HCT116 (cell line): ENCODE data around the gene SRGAP1. TPM values are rescaled to one million over a fixed set of nuclear protein-coding genes. Genes with fewer than 3 reads are reported as not detected.

Experiments used
- ATAC-seq: fragments of 200-7000 bp; cut with Tn5 transposase; 2 replicates; pipeline ENCODE4 v1.9.1; 2020; ENCODE audit warnings: mild to moderate bottlenecking, moderate library complexity
- BruUV-seq: library from RNA; stranded (reverse); fragments of 400-500 nt; replicated peaks from 2 replicates; lab custom pipeline; 2021; lab: Mats Ljungman, UMichigan
- CTCF ChIA-PET: fragments of 300-600 bp; sonication (Branson Sonifier 250); formaldehyde crosslinking; loops from one replicate; lab custom pipeline; 2021; ENCODE audit warnings: antibody characterized with exemption; lab: Charles Lee
- POLR2A ChIA-PET: fragments of 300-600, 350-600 bp; sonication (Branson Sonifier 250); formaldehyde crosslinking; loops from one replicate; lab custom pipeline; 2021; ENCODE audit warnings: antibody characterized with exemption; lab: Charles Lee
- RAD21 ChIA-PET, 2 experiments: fragments of 300-600 bp; sonication (Branson Sonifier 250); formaldehyde crosslinking; loops; one replicate each; lab custom pipeline; 2023; ENCODE audit warnings: low total read pairs in 2 of 2; ENCODE audit not compliant: uncharacterized antibody in 2 of 2, unreplicated experiment in 2 of 2, low non-redundant PET in 1 of 2; lab: Charles Lee
- DNase-seq: peaks from one replicate; pipeline ENCODE4 v3.0.0-alpha.2; 2010; ENCODE audit warnings: low read depth, low spot score
- H2AFZ ChIP-seq: fragments of 200-600 bp; shearing (Covaris generic), sonication (generic); 2 replicates; pipeline ENCODE4 v1.6.1; 2017; ENCODE audit warnings: low read depth, mixed run types, mixed read lengths, antibody characterized with exemption, low read length; ENCODE audit not compliant: poor library complexity, severe bottlenecking
- H3K27ac ChIP-seq: 2 replicates; pipeline ENCODE4 v1.5.1; 2012; ENCODE audit warnings: low read depth, low read length
- H3K27me3 ChIP-seq: fragments of 200-600 bp; sonication (generic); 2 replicates; pipeline ENCODE4 v1.6.1; 2016; ENCODE audit warnings: mixed run types, low read length, mixed read lengths; ENCODE audit not compliant: insufficient read depth
- H3K36me3 ChIP-seq, 2 experiments: fragments of 200-500 bp in 1 of 2; fragments of 200-600 bp in 1 of 2; sonication (Bioruptor generic) in 1 of 2; sonication (generic) in 1 of 2; 2 replicates each; pipeline versions ENCODE4 v1.5.1 to v1.6.1; 2014 to 2016; ENCODE audit warnings: low read length in 2 of 2, inconsistent platforms in 1 of 2, mixed read lengths in 1 of 2, mixed run types in 1 of 2; ENCODE audit not compliant: insufficient read depth in 2 of 2, control insufficient read depth in 1 of 2
- H3K4me1 ChIP-seq, 2 experiments: fragments of 200-600 bp in 1 of 2; sonication (generic) in 1 of 2; 2 replicates each; pipeline versions ENCODE4 v1.5.1 to v1.6.1; 2012 to 2017; ENCODE audit warnings: low read length in 2 of 2, inconsistent platforms in 1 of 2, mild to moderate bottlenecking in 1 of 2, mixed read lengths in 1 of 2, mixed run types in 1 of 2, moderate library complexity in 1 of 2; ENCODE audit not compliant: insufficient read depth in 2 of 2, control insufficient read depth in 1 of 2
- H3K4me2 ChIP-seq: fragments of 200-600 bp; sonication (generic); 2 replicates; pipeline ENCODE4 v1.6.1; 2017; ENCODE audit warnings: mixed run types, low read length, mixed read lengths
- H3K4me3 ChIP-seq, 2 experiments: fragments of 200-600 bp in 1 of 2; sonication (generic) in 1 of 2; replicated peaks in 1 of 2; 2 replicates each; pipeline ENCODE4 v1.5.1; 2011 to 2016; ENCODE audit warnings: low read length in 2 of 2, control low read depth in 1 of 2, low read depth in 1 of 2, mild to moderate bottlenecking in 1 of 2, mixed read lengths in 1 of 2, mixed run types in 1 of 2
- H3K79me2 ChIP-seq: fragments of 200-600 bp; sonication (generic); 2 replicates; pipeline ENCODE4 v1.6.1; 2017; ENCODE audit warnings: mild to moderate bottlenecking, mixed run types, low read length, moderate library complexity, mixed read lengths; ENCODE audit not compliant: insufficient read depth
- H3K9ac ChIP-seq: fragments of 200-600 bp; sonication (generic); 2 replicates; pipeline ENCODE4 v1.6.1; 2016; ENCODE audit warnings: low read length, mixed read lengths
- H3K9me2 ChIP-seq: fragments of 200-600 bp; sonication (generic), shearing (Covaris generic); 2 replicates; pipeline ENCODE4 v1.6.1; 2017; ENCODE audit warnings: mixed run types, mild to moderate bottlenecking, moderate library complexity; ENCODE audit not compliant: insufficient read depth
- H3K9me3 ChIP-seq, 2 experiments: fragments of 200-500 bp in 1 of 2; fragments of 200-600 bp in 1 of 2; sonication (Bioruptor generic) in 1 of 2; sonication (generic) in 1 of 2; 2 replicates each; pipeline ENCODE4 v1.6.1; 2014 to 2017; ENCODE audit warnings: low read length in 2 of 2, mixed read lengths in 2 of 2, inconsistent platforms in 1 of 2, low read depth in 1 of 2, mild to moderate bottlenecking in 1 of 2, mixed run types in 1 of 2, moderate library complexity in 1 of 2; ENCODE audit not compliant: control insufficient read depth in 1 of 2, insufficient read depth in 1 of 2
- H4K20me1 ChIP-seq: fragments of 200-600 bp; sonication (generic), shearing (Covaris generic); 2 replicates; pipeline ENCODE4 v1.6.1; 2017; ENCODE audit warnings: mixed run types, mild to moderate bottlenecking, moderate library complexity; ENCODE audit not compliant: insufficient read depth
- CEBPB ChIP-seq: IDR thresholded peaks from 2 replicates; pipeline ENCODE4 v1.6.1; 2012; ENCODE audit warnings: low read depth
- EZH2phosphoT487 ChIP-seq: fragments of 200-600 bp; IDR thresholded peaks from 2 replicates; pipeline ENCODE4 v1.6.1; 2018; ENCODE audit warnings: antibody characterized with exemption, borderline replicate concordance
- FOSL1 ChIP-seq: IDR thresholded peaks from 2 replicates; pipeline ENCODE4 v1.6.1; 2012; ENCODE audit warnings: low read depth
- JUND ChIP-seq: IDR thresholded peaks from 2 replicates; pipeline ENCODE4 v1.6.1; 2012
- MAX ChIP-seq: IDR thresholded peaks from 2 replicates; pipeline ENCODE4 v1.6.1; 2012
- POLR2AphosphoS5 ChIP-seq: IDR thresholded peaks from 2 replicates; pipeline ENCODE4 v1.6.1; 2011; ENCODE audit warnings: mild to moderate bottlenecking, low read depth, low read length, moderate library complexity
- RAD21 ChIP-seq: IDR thresholded peaks from 2 replicates; pipeline ENCODE4 v1.6.1; 2012; ENCODE audit warnings: low read depth, mild to moderate bottlenecking
- REST ChIP-seq: IDR thresholded peaks from 2 replicates; pipeline ENCODE4 v1.6.1; 2012; ENCODE audit warnings: low read depth
- SIN3A ChIP-seq: IDR thresholded peaks from 2 replicates; pipeline ENCODE4 v1.6.1; 2012; ENCODE audit warnings: low read depth
- SP1 ChIP-seq: IDR thresholded peaks from 2 replicates; pipeline ENCODE4 v1.6.1; 2012; ENCODE audit warnings: low read depth
- SRF ChIP-seq: IDR thresholded peaks from 2 replicates; pipeline ENCODE4 v1.6.1; 2012; ENCODE audit warnings: low read depth
- ZBTB33 ChIP-seq: IDR thresholded peaks from 2 replicates; pipeline ENCODE4 v1.6.1; 2011; ENCODE audit warnings: mild to moderate bottlenecking, low read length, moderate library complexity; ENCODE audit not compliant: insufficient replicate concordance; ENCODE audit errors: extremely low read depth
- ZFX ChIP-seq: fragments of 450-650 bp; IDR thresholded peaks from 2 replicates; pipeline ENCODE4 v1.6.1; 2017
- ZNF274 ChIP-seq: fragments of 200-500 bp; sonication (Bioruptor generic); IDR thresholded peaks from 2 replicates; pipeline ENCODE4 v1.6.1; 2014; ENCODE audit warnings: mild to moderate bottlenecking, low read depth, low read length, inconsistent platforms
- intact Hi-C: fragments of 100-400 bp; cut with micrococcal nuclease; formaldehyde crosslinking; loops from 2 replicates; pipeline ENCODE4 v1.10.0; 2022
- total RNA-seq: library from RNA; stranded (reverse); gene quantifications from one replicate; pipeline ENCODE4 v1.2.1, GENCODE V29; 2021; ENCODE audit not compliant: unreplicated experiment

The SRGAP1 gene
- total RNA-seq, 1 experiment from 2014 or later: 16.6 TPM

- H3K79me2 ChIP-seq: no peaks in the 10 kb centered on the region
- no peak overlapping the region for H3K9ac ChIP-seq
- no peak overlapping the region for H3K4me3 ChIP-seq
- BruUV-seq: no TSS peak
- no peaks in the 10 kb centered on the region for H3K27me3 ChIP-seq
- POLR2A ChIA-PET: no interaction called here
- H2AFZ ChIP-seq: no peak overlapping the region
- intact Hi-C loops: no loop called here
- no peaks in the 10 kb centered on the region for H3K9me3 ChIP-seq
- RAD21 ChIA-PET: no interaction called here
- DNase-seq (no peak), ATAC-seq (no peak)
- no peaks in the 10 kb centered on the region; a peak in 1 of 4 replicates for H3K36me3 ChIP-seq
- peaks cover 0 to 17% of the 10 kb centered on the region in 2 experiments; a peak in 2 of 4 replicates for H3K4me1 ChIP-seq
- H3K9me2 ChIP-seq: no peaks in the 10 kb centered on the region
- H3K4me2 ChIP-seq: no peak overlapping the region
- CTCF ChIA-PET: no interaction called here
- TF ChIP-seq SIN3A: no peak
- H4K20me1 ChIP-seq: no peaks in the 10 kb centered on the region
- H3K27ac ChIP-seq: no peak overlapping the region
Observed at GRCh38 chr12:64190140-64190539, 345.6 kb downstream of the SRGAP1 start.

GRCh38 chr12:64192644-64193444 is 348.3 kb downstream of the SRGAP1 start:
- POLR2A ChIA-PET: no interaction called here
- CTCF ChIA-PET: no interaction called here
- no peak overlapping the region for H3K9ac ChIP-seq
- DNase-seq (no peak), ATAC-seq (no peak)
- no peak overlapping the region for H2AFZ ChIP-seq
- RAD21 ChIA-PET: no interaction called here
- peaks cover 0 to 3% of the 10 kb centered on the region in 2 experiments; a peak in 1 of 4 replicates for H3K4me1 ChIP-seq
- H3K4me2 ChIP-seq: no peak overlapping the region
- no peaks in the 10 kb centered on the region for H3K9me2 ChIP-seq
- intact Hi-C loops: no loop called here
- no peaks in the 10 kb centered on the region for H3K9me3 ChIP-seq
- H3K27me3 ChIP-seq: no peaks in the 10 kb centered on the region
- no peak overlapping the region for H3K4me3 ChIP-seq
- BruUV-seq: no TSS peak
- H3K27ac ChIP-seq: no peak overlapping the region
- H3K79me2 ChIP-seq: no peaks in the 10 kb centered on the region
- H4K20me1 ChIP-seq: no peaks in the 10 kb centered on the region
- H3K36me3 ChIP-seq: no peaks in the 10 kb centered on the region; a peak in 1 of 4 replicates
- TF ChIP-seq ZBTB33 (no peak), EZH2phosphoT487 (no peak), ZNF274 (no peak), MAX (no peak), REST (no peak), SRF (no peak), JUND (no peak), ZFX (no peak), SP1 (no peak), RAD21 (no peak), CEBPB (no peak), FOSL1 (no peak), POLR2AphosphoS5 (no peak)
